HepG2 (cell line): ENCODE results near the gene CMIP. TPM values are rescaled to one million over a fixed set of nuclear protein-coding genes. Genes with fewer than 3 reads are reported as not detected.
A peak's percentile ranks its signal among the peaks of the same experiment; 100 is the strongest.

Experiments used
- CBX2 ChIP-seq, 2 experiments: fragments of 200-600 bp in 1 of 2; sonication (generic); formaldehyde crosslinking in 1 of 2; IDR thresholded peaks; 2 replicates each; pipeline versions ENCODE4 v1.7.0 to v1.8.1; 2018 to 2022; ENCODE audit warnings: low read depth in 2 of 2, low read length in 1 of 2, mild to moderate bottlenecking in 1 of 2, missing genetic modification reagents in 1 of 2
- FOXK2 ChIP-seq: fragments of 450-650 bp; IDR thresholded peaks from 2 replicates; pipeline ENCODE4 v1.6.1; 2016
- HHEX ChIP-seq: IDR thresholded peaks from 2 replicates; pipeline ENCODE4 v1.6.1; 2016; ENCODE audit warnings: control low read depth
- THYN1 ChIP-seq: sonication (generic); formaldehyde crosslinking; IDR thresholded peaks from 2 replicates; pipeline ENCODE4 v1.8.1; 2023; ENCODE audit warnings: low read depth, mild to moderate bottlenecking, moderate library complexity, missing genetic modification reagents, borderline replicate concordance
- WIZ ChIP-seq: sonication (generic); formaldehyde crosslinking; IDR thresholded peaks from 2 replicates; pipeline ENCODE4 v1.5.1; 2020; ENCODE audit warnings: mild to moderate bottlenecking, missing genetic modification reagents
- ZNF570 ChIP-seq: sonication (generic); formaldehyde crosslinking; IDR thresholded peaks from 2 replicates; pipeline ENCODE4 v1.4.0; 2020; ENCODE audit warnings: mild to moderate bottlenecking, missing genetic modification reagents, borderline replicate concordance
- ZNF724P ChIP-seq: sonication (generic); formaldehyde crosslinking; IDR thresholded peaks from 2 replicates; pipeline ENCODE4 v1.8.0; 2022; ENCODE audit warnings: missing genetic modification reagents, borderline replicate concordance
- ZSCAN20 ChIP-seq: sonication (generic); formaldehyde crosslinking; IDR thresholded peaks from 2 replicates; pipeline ENCODE4 v1.4.0; 2020; ENCODE audit warnings: missing genetic modification reagents, mild to moderate bottlenecking, borderline replicate concordance
- polyA plus RNA-seq, 8 experiments: library from polyadenylated mRNA; depleted of rRNA in 3 of 8; stranded (reverse) in 7 of 8; unstranded in 1 of 8; fragments of >200 nt; fragmentation: Illumina TruSeq in 4 of 8; extraction: Trizol in 4 of 8; gene quantifications; 2 replicates each; pipeline versions ENCODE4 v1.2.1 to v1.2.3, GENCODE V29; 2011 to 2016; ENCODE audit warnings: low read depth in 4 of 8, missing spikeins in 1 of 8, mixed read lengths in 1 of 8; ENCODE audit not compliant: insufficient read depth in 1 of 8
- total RNA-seq, 5 experiments: library from RNA; depleted of rRNA; stranded (reverse); fragments of >200 nt; fragmentation: Illumina TruSeq; extraction: Trizol; gene quantifications; 2 replicates each; pipeline ENCODE4 v1.2.3, GENCODE V29; 2016; ENCODE audit warnings: low read depth in 1 of 5
- TF ChIP-seq, protein P1 (sequence below): sonication (generic); formaldehyde crosslinking; IDR thresholded peaks from 2 replicates; pipeline ENCODE4 v1.5.0; 2020; ENCODE audit warnings: missing genetic modification reagents
- TF ChIP-seq, protein P2 (sequence below): sonication (generic); formaldehyde crosslinking; IDR thresholded peaks from 2 replicates; pipeline ENCODE4 v1.4.0; 2020; ENCODE audit warnings: mild to moderate bottlenecking, missing genetic modification reagents
- TF ChIP-seq, protein P3 (sequence below): sonication (generic); formaldehyde crosslinking; conservative IDR thresholded peaks from 2 replicates; pipeline ENCODE4 v1.8.0; 2022; ENCODE audit warnings: low read depth, missing genetic modification reagents
- TF ChIP-seq, protein P4 (sequence below): sonication (generic); formaldehyde crosslinking; IDR thresholded peaks from 2 replicates; pipeline ENCODE4 v1.8.1; 2022; ENCODE audit warnings: mild to moderate bottlenecking, missing genetic modification reagents
- TF ChIP-seq, protein P5 (sequence below): conservative IDR thresholded peaks from 2 replicates; pipeline ENCODE4 v1.6.1; 2018; ENCODE audit warnings: missing genetic modification reagents
- TF ChIP-seq, protein P6 (sequence below): sonication (generic); formaldehyde crosslinking; IDR thresholded peaks from 2 replicates; pipeline ENCODE4 v1.4.0; 2020; ENCODE audit warnings: mild to moderate bottlenecking, missing genetic modification reagents

The CMIP gene
- total and polyA plus RNA-seq, 2 of the 13 experiments (the other 11 are each of a cell fraction or from before 2014, with no cell fraction given): 10.9 to 18.1 TPM

DNA sequence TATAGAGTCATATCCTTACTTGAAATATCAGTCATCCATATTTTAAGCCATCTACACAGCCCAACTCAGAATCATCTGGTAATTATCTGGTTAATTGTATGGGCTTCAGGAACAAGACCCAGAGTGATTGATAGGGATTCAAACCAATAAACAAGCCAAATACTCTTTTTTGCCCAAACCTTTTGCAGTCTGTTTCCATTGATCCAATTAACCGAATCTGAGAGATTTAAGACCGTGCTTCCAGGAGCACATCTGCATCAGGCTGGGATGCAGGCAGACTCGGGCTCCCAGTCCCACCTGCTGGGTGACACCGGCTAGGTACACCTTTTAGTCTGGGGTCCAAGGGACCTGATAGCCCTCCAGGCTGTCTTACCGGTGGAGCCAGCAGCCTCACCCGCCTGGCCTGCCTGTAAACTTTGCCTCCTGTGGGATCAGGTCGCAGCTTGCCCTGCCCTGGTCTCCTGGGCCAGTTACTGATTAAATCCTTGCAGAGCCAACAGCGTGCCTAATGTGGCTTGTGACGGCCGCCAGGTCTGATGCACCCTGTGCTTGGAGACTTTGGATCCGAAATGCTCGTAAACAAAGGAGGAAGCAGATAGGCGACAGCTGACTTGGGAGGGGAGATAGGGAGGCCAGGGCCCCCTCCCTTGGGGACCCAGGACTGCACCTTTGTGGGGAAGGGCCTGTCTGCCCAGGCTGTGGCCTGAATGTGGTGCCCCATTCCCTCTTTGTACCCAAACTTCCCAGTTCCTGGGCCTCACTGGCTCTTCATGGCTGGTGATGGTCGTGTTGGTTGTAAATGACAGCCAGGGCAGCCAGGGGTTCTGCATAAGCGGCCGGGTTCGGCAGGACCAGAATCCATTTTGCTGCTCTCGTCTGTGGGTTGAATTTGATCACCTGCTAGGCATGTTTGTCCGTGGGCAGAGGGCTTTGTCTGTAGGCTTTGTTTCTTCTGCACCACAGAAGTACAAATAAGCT lies 3.8 kb downstream of the CMIP start (continued):
- TF ChIP-seq, protein P1, sequence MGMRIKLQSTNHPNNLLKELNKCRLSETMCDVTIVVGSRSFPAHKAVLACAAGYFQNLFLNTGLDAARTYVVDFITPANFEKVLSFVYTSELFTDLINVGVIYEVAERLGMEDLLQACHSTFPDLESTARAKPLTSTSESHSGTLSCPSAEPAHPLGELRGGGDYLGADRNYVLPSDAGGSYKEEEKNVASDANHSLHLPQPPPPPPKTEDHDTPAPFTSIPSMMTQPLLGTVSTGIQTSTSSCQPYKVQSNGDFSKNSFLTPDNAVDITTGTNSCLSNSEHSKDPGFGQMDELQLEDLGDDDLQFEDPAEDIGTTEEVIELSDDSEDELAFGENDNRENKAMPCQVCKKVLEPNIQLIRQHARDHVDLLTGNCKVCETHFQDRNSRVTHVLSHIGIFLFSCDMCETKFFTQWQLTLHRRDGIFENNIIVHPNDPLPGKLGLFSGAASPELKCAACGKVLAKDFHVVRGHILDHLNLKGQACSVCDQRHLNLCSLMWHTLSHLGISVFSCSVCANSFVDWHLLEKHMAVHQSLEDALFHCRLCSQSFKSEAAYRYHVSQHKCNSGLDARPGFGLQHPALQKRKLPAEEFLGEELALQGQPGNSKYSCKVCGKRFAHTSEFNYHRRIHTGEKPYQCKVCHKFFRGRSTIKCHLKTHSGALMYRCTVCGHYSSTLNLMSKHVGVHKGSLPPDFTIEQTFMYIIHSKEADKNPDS: peak; percentile 60; the same call in 1 of the 2 replicates
- TF ChIP-seq, protein P2, sequence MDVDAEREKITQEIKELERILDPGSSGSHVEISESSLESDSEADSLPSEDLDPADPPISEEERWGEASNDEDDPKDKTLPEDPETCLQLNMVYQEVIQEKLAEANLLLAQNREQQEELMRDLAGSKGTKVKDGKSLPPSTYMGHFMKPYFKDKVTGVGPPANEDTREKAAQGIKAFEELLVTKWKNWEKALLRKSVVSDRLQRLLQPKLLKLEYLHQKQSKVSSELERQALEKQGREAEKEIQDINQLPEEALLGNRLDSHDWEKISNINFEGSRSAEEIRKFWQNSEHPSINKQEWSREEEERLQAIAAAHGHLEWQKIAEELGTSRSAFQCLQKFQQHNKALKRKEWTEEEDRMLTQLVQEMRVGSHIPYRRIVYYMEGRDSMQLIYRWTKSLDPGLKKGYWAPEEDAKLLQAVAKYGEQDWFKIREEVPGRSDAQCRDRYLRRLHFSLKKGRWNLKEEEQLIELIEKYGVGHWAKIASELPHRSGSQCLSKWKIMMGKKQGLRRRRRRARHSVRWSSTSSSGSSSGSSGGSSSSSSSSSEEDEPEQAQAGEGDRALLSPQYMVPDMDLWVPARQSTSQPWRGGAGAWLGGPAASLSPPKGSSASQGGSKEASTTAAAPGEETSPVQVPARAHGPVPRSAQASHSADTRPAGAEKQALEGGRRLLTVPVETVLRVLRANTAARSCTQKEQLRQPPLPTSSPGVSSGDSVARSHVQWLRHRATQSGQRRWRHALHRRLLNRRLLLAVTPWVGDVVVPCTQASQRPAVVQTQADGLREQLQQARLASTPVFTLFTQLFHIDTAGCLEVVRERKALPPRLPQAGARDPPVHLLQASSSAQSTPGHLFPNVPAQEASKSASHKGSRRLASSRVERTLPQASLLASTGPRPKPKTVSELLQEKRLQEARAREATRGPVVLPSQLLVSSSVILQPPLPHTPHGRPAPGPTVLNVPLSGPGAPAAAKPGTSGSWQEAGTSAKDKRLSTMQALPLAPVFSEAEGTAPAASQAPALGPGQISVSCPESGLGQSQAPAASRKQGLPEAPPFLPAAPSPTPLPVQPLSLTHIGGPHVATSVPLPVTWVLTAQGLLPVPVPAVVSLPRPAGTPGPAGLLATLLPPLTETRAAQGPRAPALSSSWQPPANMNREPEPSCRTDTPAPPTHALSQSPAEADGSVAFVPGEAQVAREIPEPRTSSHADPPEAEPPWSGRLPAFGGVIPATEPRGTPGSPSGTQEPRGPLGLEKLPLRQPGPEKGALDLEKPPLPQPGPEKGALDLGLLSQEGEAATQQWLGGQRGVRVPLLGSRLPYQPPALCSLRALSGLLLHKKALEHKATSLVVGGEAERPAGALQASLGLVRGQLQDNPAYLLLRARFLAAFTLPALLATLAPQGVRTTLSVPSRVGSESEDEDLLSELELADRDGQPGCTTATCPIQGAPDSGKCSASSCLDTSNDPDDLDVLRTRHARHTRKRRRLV (CRISPR knock-in tag): no peak
- TF ChIP-seq WIZ (CRISPR knock-in tag) (no peak), CBX2 (IDR thresholded peaks at IDR 0.05; ENCODE audit: low read depth, low read length) (no peak), CBX2 (CRISPR knock-in tag; IDR thresholded peaks at IDR 0.05; ENCODE audit: low read depth) (no peak), FOXK2 (peak; percentile 94), ZSCAN20 (peak; percentile 90), THYN1 (no peak), ZNF570 (CRISPR knock-in tag) (no peak), HHEX (CRISPR knock-in tag) (no peak), ZNF724P (CRISPR knock-in tag) (no peak)
- TF ChIP-seq, protein P3, sequence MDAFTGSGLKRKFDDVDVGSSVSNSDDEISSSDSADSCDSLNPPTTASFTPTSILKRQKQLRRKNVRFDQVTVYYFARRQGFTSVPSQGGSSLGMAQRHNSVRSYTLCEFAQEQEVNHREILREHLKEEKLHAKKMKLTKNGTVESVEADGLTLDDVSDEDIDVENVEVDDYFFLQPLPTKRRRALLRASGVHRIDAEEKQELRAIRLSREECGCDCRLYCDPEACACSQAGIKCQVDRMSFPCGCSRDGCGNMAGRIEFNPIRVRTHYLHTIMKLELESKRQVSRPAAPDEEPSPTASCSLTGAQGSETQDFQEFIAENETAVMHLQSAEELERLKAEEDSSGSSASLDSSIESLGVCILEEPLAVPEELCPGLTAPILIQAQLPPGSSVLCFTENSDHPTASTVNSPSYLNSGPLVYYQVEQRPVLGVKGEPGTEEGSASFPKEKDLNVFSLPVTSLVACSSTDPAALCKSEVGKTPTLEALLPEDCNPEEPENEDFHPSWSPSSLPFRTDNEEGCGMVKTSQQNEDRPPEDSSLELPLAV (CRISPR knock-in tag): no peak
- TF ChIP-seq, protein P4, sequence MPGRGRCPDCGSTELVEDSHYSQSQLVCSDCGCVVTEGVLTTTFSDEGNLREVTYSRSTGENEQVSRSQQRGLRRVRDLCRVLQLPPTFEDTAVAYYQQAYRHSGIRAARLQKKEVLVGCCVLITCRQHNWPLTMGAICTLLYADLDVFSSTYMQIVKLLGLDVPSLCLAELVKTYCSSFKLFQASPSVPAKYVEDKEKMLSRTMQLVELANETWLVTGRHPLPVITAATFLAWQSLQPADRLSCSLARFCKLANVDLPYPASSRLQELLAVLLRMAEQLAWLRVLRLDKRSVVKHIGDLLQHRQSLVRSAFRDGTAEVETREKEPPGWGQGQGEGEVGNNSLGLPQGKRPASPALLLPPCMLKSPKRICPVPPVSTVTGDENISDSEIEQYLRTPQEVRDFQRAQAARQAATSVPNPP (CRISPR knock-in tag): no peak
- TF ChIP-seq, protein P5, sequence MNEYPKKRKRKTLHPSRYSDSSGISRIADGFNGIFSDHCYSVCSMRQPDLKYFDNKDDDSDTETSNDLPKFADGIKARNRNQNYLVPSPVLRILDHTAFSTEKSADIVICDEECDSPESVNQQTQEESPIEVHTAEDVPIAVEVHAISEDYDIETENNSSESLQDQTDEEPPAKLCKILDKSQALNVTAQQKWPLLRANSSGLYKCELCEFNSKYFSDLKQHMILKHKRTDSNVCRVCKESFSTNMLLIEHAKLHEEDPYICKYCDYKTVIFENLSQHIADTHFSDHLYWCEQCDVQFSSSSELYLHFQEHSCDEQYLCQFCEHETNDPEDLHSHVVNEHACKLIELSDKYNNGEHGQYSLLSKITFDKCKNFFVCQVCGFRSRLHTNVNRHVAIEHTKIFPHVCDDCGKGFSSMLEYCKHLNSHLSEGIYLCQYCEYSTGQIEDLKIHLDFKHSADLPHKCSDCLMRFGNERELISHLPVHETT (CRISPR knock-in tag): peak; percentile 93
- TF ChIP-seq, protein P6, sequence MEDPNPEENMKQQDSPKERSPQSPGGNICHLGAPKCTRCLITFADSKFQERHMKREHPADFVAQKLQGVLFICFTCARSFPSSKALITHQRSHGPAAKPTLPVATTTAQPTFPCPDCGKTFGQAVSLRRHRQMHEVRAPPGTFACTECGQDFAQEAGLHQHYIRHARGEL (CRISPR knock-in tag): no peak
